Choroid plexus epithelial cell (primary cell): ENCODE results near the gene TCF4.

Experiments used
- DNase-seq: peaks from one replicate; pipeline ENCODE4 v3.0.0-alpha.2; 2010; ENCODE audit warnings: low read depth
- H3K4me3 ChIP-seq: 2 replicates; pipeline ENCODE4 v1.5.1; 2011; ENCODE audit warnings: low read depth, mild to moderate bottlenecking, control low read depth, low read length, moderate library complexity
- TF ChIP-seq, protein P1 (sequence below): conservative IDR thresholded peaks from 2 replicates; pipeline ENCODE4 v1.5.1; 2011; ENCODE audit warnings: low read depth, mild to moderate bottlenecking, control low read depth, inconsistent platforms, low read length, moderate library complexity

Gene TCF4

DNA sequence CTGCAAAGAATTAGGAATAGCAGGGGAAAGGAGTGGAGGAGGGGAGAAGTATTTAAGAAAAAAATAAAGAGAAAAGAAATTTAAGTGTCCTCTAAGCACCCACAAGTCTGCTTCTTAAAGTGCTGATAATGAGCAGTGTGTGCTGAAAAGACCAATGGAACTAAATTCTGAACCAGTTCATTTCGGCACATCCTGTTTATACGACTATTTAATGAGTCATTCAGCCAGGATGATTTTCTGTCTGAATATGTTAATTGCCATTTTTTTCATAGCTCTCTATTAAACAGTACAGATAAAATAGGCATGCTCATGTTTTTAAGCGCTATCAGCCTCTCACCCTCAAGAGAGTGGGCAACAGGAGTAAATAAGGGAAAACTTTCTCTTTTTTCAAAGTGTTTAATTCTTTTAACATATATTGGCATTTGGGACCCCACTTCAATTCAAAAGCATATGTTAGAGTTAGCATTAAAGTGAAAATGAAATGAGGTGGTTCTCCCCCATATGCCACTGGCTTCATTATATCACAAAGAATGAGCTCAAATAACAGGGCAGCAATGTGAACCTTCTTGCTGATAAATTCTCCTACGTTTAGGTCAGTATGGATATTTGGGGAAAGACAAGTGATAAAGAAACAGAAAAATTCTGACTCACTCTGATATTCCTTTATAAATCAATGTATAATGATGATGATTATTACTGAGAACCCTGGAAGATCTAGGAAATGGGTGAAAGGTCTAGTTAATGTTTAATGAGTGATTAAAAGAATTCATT lies 87.5 kb downstream of the TCF4 start:
- TF ChIP-seq, protein P1, sequence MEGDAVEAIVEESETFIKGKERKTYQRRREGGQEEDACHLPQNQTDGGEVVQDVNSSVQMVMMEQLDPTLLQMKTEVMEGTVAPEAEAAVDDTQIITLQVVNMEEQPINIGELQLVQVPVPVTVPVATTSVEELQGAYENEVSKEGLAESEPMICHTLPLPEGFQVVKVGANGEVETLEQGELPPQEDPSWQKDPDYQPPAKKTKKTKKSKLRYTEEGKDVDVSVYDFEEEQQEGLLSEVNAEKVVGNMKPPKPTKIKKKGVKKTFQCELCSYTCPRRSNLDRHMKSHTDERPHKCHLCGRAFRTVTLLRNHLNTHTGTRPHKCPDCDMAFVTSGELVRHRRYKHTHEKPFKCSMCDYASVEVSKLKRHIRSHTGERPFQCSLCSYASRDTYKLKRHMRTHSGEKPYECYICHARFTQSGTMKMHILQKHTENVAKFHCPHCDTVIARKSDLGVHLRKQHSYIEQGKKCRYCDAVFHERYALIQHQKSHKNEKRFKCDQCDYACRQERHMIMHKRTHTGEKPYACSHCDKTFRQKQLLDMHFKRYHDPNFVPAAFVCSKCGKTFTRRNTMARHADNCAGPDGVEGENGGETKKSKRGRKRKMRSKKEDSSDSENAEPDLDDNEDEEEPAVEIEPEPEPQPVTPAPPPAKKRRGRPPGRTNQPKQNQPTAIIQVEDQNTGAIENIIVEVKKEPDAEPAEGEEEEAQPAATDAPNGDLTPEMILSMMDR = no peak
- DNase-seq = peak; percentile 78
- H3K4me3 ChIP-seq = peak overlapping the region; percentile 7

DNA sequence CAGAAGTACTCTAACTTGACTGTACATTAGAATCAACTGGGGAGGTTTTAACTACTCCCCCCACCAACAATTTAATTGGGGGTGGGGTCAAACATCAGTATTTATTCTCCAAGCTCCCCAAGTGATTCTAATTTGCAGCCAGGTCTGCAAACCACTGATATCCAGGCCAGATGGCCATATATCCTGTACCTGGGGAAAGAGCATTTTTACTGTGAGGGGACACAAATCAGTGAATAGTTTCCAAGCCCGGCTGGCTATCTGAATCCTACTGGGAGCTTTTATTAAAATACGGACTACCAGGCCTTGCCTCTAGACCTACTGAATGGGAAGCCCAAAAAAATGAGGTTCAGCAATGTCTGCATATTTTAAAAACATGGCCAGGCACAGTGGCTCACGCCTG lies 88.5 kb downstream of the TCF4 start:
- TF ChIP-seq, protein P1 = no peak
- no peak overlapping the region for H3K4me3 ChIP-seq
- no peak for DNase-seq

DNA sequence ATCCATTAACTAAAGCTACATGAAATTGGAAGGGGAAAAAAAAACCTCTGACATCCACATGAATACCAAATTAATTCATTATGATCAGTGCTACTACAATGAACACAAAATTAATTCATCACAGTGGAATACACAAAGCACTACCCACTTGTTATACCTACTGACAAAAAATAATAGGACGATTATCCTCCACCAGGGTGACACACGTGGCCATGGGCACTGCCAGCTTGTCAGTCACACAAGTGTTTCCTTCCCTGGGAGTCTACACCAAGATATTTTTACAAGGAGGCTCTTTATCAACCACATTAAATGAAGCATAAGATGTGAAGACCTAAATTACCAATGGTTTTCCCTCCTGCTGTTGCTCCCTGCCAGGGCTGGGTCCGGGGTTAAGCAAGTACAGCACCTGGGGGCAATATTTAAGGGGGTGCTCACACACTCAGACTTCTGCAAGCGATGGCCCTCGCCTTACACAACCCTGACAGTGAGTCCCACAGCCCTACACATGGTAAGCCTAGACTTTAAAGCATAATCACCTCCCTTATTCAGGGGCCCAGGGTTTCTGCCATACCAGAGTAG lies 90.1 kb downstream of the TCF4 start:
- no peak overlapping the region for H3K4me3 ChIP-seq
- TF ChIP-seq, protein P1 = no peak
- no peak for DNase-seq

DNA sequence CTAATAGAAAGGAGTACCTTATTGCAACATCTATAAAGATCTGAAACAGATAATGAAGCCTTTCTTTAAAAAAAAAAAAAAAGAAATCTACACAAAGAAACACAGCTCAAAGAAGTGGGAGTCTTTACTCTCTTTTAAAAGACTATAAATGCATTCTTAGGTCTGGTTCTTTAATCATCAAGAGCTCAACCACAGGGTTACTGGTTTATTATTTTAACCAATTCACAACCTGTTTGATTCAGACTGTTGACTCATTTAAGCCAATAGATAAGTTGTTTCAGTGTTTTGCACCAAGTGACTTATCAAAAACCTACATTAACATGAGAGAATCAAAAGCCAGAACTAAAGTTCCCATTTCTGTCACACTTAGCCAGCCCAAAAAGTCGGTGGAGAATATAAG lies 93.1 kb downstream of the TCF4 start:
- TF ChIP-seq, protein P1 = no peak
- no peak overlapping the region for H3K4me3 ChIP-seq
- DNase-seq = no peak

DNA sequence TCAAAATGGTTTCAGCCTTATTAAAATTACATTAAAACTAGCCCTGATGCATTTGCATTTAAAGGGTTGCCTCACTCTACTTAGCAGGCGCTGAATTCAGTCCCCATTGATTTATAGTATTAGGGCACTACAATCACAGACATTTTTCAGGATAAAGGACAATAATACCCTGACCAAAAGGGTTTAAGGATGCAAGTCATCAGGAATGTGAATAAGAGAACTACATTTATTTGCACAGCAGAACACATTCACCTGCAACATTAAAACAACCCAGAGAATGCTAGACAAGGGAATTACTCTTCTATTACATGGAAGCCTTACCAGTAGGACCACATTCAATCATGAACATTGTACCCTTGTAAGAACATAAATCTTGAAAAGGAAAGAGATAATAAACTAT lies 93.6 kb downstream of the TCF4 start:
- TF ChIP-seq, protein P1 = no peak
- H3K4me3 ChIP-seq = no peak overlapping the region

DNA sequence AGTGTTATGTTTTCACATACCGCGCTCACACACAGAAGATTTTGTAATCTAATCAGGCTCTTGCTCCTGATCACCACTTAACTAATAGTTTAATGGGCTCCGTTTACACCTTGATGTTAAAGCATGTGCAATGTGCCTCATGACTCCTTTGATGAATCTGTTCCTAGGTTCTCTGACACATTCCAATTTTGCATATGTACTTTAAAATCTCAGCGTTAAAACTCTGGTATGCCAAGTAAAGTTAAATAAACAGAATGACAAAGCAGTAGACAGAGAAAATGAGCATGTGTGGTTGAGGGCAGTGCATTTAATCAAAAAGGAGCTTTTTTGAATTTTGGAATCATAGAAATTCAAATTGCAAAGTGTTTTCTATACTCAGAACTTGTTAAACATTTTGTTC lies 96.4 kb downstream of the TCF4 start:
- no peak overlapping the region for H3K4me3 ChIP-seq
- DNase-seq = no peak
- TF ChIP-seq, protein P1 = no peak

More for the DNA sequence above, 93.6 kb downstream of the TCF4 start:
- DNase-seq = no peak
